PC-9 (cell line): Measurements from ENCODE around the gene AMZ1. TPM values are rescaled to one million over a fixed set of nuclear protein-coding genes. Genes with fewer than 3 reads are reported as not detected.
"Not testable (repeated sequence)": the region's sequence is repeated elsewhere in the genome, so short reads cannot be mapped to it uniquely, and the experiment has no call there.

Experiments
- BruUV-seq: library from RNA; stranded (reverse); fragments of 400-500 nt; replicated peaks from 2 replicates; lab custom pipeline; 2021; lab: Mats Ljungman, UMichigan
- CTCF ChIA-PET: fragments of 300-600 bp; sonication (Branson Sonifier 250); formaldehyde crosslinking; loops from one replicate; lab custom pipeline; 2022; ENCODE audit warnings: antibody characterized with exemption; lab: Charles Lee
- POLR2A ChIA-PET: fragments of 300-600 bp; sonication (Branson Sonifier 250); formaldehyde crosslinking; loops from one replicate; lab custom pipeline; 2022; ENCODE audit warnings: antibody characterized with exemption; ENCODE audit not compliant: unreplicated experiment; lab: Charles Lee
- DNase-seq, 2 experiments: peaks; one replicate each; pipeline versions ENCODE4 v3.0.0 to v3.0.0-alpha.2; 2015 to 2022; ENCODE audit warnings: mixed read lengths in 1 of 2
- H2AFZ ChIP-seq: fragments of 200-600 bp; sonication (generic); 2 replicates; pipeline ENCODE4 v1.8.1; 2017; ENCODE audit warnings: antibody characterized with exemption
- H3F3A ChIP-seq: fragments of 200-600 bp; sonication (generic); 2 replicates; pipeline ENCODE4 v1.8.1; 2017; ENCODE audit warnings: antibody characterized with exemption, mild to moderate bottlenecking, low read depth; ENCODE audit not compliant: insufficient read depth
- H3K27ac ChIP-seq: fragments of 200-600 bp; sonication (generic); 2 replicates; pipeline ENCODE4 v1.6.1; 2016; ENCODE audit warnings: mixed run types
- H3K27me3 ChIP-seq: fragments of 200-600 bp; sonication (generic); 2 replicates; pipeline ENCODE4 v1.6.1; 2016; ENCODE audit warnings: low read depth, mixed run types; ENCODE audit not compliant: insufficient read depth
- H3K36me3 ChIP-seq: fragments of 200-600 bp; sonication (generic); 2 replicates; pipeline ENCODE4 v1.6.1; 2016; ENCODE audit warnings: low read depth, mixed run types
- H3K4me1 ChIP-seq: fragments of 200-600 bp; sonication (generic); replicated peaks from 2 replicates; pipeline ENCODE4 v1.6.1; 2016; ENCODE audit warnings: mixed run types; ENCODE audit not compliant: insufficient read depth
- H3K4me2 ChIP-seq: fragments of 200-600 bp; sonication (generic); 2 replicates; pipeline ENCODE4 v1.6.1; 2017; ENCODE audit warnings: mixed run types
- H3K4me3 ChIP-seq: fragments of 200-600 bp; sonication (generic); 2 replicates; pipeline ENCODE4 v1.6.1; 2016; ENCODE audit warnings: mixed run types
- H3K79me2 ChIP-seq: fragments of 200-600 bp; sonication (generic); 2 replicates; pipeline ENCODE4 v1.6.1; 2017; ENCODE audit warnings: low read depth, mixed run types
- H3K9me2 ChIP-seq: fragments of 200-600 bp; sonication (generic); 2 replicates; pipeline ENCODE4 v1.8.1; 2017; ENCODE audit warnings: mild to moderate bottlenecking; ENCODE audit not compliant: insufficient read depth
- H3K9me3 ChIP-seq: fragments of 200-600 bp; sonication (generic); 2 replicates; pipeline ENCODE4 v1.8.1; 2016; ENCODE audit warnings: low read depth; ENCODE audit not compliant: insufficient read depth
- H4K20me1 ChIP-seq: fragments of 200-600 bp; sonication (generic); 2 replicates; pipeline ENCODE4 v1.8.1; 2017; ENCODE audit not compliant: insufficient read depth
- EZH2 ChIP-seq: fragments of 200-600 bp; sonication (generic); IDR thresholded peaks from 2 replicates; pipeline ENCODE4 v1.8.0; 2017; ENCODE audit warnings: antibody characterized with exemption, low read depth
- intact Hi-C: fragments of 100-400 bp; cut with micrococcal nuclease; formaldehyde crosslinking; loops from one replicate; pipeline ENCODE4 v1.10.0; 2022; ENCODE audit not compliant: unreplicated experiment
- total RNA-seq: library from RNA; stranded (reverse); gene quantifications from 2 replicates; pipeline ENCODE4 v1.2.3, GENCODE V29; 2021
- TF ChIP-seq, protein P1 (sequence below): fragments of 200-600 bp; sonication (generic); conservative IDR thresholded peaks from 2 replicates; pipeline ENCODE4 v1.6.1; 2017; ENCODE audit warnings: mixed run types, antibody characterized with exemption, mild to moderate bottlenecking, moderate library complexity

Gene AMZ1
- total RNA-seq, 1 experiment from 2014 or later = not detected

DNA sequence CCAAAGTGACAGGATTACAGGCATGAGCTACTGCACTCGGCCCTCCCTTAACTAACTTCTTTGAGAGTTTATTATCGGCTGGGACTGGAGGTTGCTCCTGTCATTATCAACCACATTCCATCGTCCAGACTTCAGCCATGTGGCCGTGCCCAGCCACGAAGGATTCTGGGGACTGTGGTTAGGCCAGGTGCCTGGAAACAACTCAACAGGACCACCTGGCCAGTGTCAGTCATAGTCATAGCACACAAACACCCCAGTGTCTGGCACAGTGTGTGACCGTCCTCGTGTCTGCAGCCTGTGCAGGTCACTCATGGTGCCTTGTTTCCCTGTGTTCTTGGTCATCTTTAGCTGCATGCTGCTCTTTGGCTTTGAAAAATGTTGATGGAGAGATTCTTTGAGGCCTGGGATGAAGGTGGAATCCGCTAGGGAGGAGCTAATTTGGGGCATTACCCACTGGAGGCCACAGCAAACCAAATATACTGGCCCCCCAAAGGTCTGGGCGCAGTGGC is 12.7 kb upstream of the AMZ1 start:
- ChIA-PET CTCF (no interaction called here), POLR2A (no interaction called here)
- H3K79me2 ChIP-seq = no peaks in the 10 kb centered on the region
- H3F3A ChIP-seq = peaks cover 8% of the 10 kb centered on the region; the same call in 1 of the 2 replicates
- intact Hi-C loops = no loop called here
- H3K9me3 ChIP-seq = no peaks in the 10 kb centered on the region
- TF ChIP-seq, protein P1, sequence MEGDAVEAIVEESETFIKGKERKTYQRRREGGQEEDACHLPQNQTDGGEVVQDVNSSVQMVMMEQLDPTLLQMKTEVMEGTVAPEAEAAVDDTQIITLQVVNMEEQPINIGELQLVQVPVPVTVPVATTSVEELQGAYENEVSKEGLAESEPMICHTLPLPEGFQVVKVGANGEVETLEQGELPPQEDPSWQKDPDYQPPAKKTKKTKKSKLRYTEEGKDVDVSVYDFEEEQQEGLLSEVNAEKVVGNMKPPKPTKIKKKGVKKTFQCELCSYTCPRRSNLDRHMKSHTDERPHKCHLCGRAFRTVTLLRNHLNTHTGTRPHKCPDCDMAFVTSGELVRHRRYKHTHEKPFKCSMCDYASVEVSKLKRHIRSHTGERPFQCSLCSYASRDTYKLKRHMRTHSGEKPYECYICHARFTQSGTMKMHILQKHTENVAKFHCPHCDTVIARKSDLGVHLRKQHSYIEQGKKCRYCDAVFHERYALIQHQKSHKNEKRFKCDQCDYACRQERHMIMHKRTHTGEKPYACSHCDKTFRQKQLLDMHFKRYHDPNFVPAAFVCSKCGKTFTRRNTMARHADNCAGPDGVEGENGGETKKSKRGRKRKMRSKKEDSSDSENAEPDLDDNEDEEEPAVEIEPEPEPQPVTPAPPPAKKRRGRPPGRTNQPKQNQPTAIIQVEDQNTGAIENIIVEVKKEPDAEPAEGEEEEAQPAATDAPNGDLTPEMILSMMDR = no peak
- TF ChIP-seq EZH2 = no peak
- no TSS peak for BruUV-seq
- H2AFZ ChIP-seq = no peak overlapping the region
- no peak overlapping the region for H3K27ac ChIP-seq
- no peak for DNase-seq
- H3K9me2 ChIP-seq = no peaks in the 10 kb centered on the region
- H3K4me2 ChIP-seq = no peak overlapping the region
- no peaks in the 10 kb centered on the region for H3K36me3 ChIP-seq
- 0 out of 2 replicates have a peak, but pooled peaks cover 5% of the 10 kb centered on the region for H3K4me1 ChIP-seq
- no peak overlapping the region for H3K4me3 ChIP-seq
- no peaks in the 10 kb centered on the region for H4K20me1 ChIP-seq
- H3K27me3 ChIP-seq = 0 out of 2 replicates have a peak, but pooled peaks cover 6% of the 10 kb centered on the region

DNA sequence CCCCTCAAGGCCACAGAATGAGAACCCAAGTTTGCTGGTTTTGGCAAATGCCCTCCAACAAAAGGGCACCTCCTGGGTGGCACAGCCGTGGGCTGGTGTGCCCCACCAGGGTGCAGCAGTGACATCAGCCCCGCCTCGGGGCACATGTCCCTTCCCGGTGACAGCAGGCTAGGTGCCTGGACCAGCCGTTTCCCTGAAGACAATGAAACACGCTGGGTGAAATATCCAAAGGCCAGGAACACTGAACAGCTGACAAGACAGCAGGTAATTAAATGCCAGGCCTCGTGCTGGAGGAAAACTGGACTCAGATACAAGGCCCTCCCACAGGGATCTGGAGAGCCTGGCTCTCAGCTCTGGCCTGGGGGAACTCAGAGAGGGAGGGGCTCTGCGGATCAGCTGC is 11.4 kb upstream of the AMZ1 start:
- H3F3A ChIP-seq, H3K9me3 ChIP-seq, H3K36me3 ChIP-seq, BruUV-seq, H2AFZ ChIP-seq, CTCF ChIA-PET, H3K9me2 ChIP-seq, H3K27ac ChIP-seq, H3K4me1 ChIP-seq, DNase-seq, H3K79me2 ChIP-seq, intact Hi-C loops, H3K4me3 ChIP-seq, POLR2A ChIA-PET, H4K20me1 ChIP-seq, H3K27me3 ChIP-seq, H3K4me2 ChIP-seq: not testable (repeated sequence)

GRCh38 chr7:2678454-2678853 is 9.5 kb upstream of the AMZ1 start:
- CTCF ChIA-PET, H3K9me2 ChIP-seq, H3K36me3 ChIP-seq: not testable (repeated sequence)

DNA sequence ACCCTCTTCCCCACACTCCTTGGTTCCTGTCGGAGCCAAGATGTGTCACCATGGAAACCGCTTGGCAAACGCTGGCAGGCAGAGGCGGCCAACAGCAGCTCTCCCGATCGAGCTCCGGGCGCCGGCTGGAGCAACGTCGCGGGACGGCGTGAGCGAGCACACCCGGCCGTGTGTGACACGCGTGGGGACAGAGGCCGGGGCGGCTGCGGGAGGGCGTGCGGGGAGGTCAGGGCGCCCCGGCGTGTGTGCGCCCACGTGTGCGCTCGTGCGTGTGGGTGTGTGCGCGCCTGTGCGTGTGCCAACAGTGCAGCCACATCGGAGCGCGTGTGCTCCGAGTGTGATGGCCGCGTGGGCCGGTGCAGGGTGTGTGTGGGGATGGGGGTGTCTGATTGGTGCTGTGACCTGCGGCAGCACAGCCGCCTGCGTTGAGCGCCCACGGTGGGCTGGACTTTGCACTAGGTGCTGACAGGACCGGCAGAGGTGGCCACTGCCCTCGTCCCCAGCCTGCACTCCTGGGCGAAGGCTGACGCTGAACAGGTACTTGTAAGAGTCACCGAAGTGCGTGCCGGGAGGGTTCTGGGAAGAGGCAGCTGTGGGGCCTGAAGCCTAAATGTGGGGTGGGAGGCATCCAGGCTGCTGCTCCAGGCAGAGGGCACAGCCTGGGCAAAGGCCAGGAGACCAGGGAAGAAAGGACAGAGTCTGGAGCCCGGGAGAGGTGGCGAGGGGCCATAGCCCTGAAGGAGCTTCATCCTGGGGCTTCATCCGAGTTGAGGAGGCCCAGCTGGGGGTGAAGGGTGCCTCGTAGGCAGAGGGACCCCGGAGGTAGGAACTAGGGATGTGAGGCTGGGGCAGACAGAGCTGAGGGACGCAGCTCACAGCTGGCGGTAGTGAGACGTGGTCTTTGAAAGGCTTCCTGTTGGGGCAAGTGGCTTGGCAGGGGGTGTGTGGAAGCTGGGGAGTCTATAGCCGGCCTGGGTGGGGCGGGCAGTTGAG is 8.6 kb upstream of the AMZ1 start:
- H3K36me3 ChIP-seq, H3K27ac ChIP-seq, BruUV-seq, H3K9me2 ChIP-seq, H3K4me3 ChIP-seq, H3K9me3 ChIP-seq, H3K4me1 ChIP-seq, DNase-seq, H2AFZ ChIP-seq, H3K79me2 ChIP-seq, H3K4me2 ChIP-seq, H3F3A ChIP-seq, H3K27me3 ChIP-seq, H4K20me1 ChIP-seq, intact Hi-C loops: not testable (repeated sequence)
- ChIA-PET CTCF (interaction anchor here (0.8 kb wide), 1 partner anchor 35 kb away, joined by 3 read pairs; no protein-coding TSS in a partner anchor), POLR2A (interaction anchor here (0.6 kb wide), 1 partner anchor 25 kb away, joined by 3 read pairs; no protein-coding TSS in a partner anchor)

More at GRCh38 chr7:2678454-2678853, 9.5 kb upstream of the AMZ1 start:
- H3K27me3 ChIP-seq, H4K20me1 ChIP-seq, H3K79me2 ChIP-seq, H3K4me2 ChIP-seq, intact Hi-C loops, H2AFZ ChIP-seq, H3K4me3 ChIP-seq, DNase-seq, BruUV-seq, H3K9me3 ChIP-seq, H3K4me1 ChIP-seq, H3F3A ChIP-seq, H3K27ac ChIP-seq: not testable (repeated sequence)
- POLR2A ChIA-PET = interaction anchor here (0.6 kb wide), 1 partner anchor 24 kb away, joined by 3 read pairs; no protein-coding TSS in a partner anchor
